ENCODE results near the gene OR2A42. TPM values are rescaled to one million over a fixed set of nuclear protein-coding genes. Genes with fewer than 3 reads are reported as not detected.
"Not testable (repeated sequence)": the region's sequence is repeated elsewhere in the genome, so short reads cannot be mapped to it uniquely, and the experiment has no call there.

Gene OR2A42
- total and polyA plus RNA-seq, 2 donors, result 0.02 TPM; not detected in 1

DNA sequence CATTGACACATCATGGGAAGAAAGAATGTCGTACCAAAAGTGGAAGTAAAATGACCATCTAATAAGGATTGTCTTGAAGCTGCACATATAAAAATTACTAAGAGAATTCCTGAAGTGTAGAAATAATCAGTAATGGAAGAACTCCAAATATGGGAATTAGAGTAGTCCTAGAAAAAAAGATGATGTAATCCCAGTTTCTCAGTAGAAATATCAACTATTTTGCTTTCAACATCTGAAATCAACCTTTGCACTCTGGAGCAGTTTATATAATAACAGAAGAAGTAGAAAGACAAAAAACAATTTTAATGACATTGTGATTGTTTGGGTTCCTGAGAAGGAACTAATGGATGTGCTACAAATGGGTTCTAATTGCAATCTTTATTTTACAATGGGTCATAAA, 6.4 kb downstream of the OR2A42 start:
- H3K27me3 ChIP-seq (ENCODE audit: control insufficient read depth in 2 of 2, insufficient read depth in 1 of 2, low read length in 1 of 2), result not testable (repeated sequence)

DNA sequence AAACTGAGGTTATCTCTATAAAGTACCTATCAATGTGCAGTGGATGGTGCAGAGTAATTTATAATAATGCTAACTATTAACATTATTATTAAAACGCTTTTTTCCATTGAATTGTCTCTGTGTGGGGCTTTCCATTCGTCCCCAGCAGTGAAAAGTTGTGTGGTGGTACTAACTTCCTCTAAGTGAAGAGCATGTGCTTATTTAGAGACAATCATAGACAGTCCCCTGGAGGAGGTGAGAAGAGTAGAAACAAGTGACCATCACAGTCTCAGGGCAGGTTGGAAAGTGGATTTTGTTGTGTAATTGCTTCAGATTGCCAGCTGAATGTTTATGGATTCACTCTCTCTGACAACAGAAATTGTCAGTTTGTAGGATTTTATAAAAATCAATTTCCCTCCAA, 8.4 kb downstream of the OR2A42 start:
- not testable (repeated sequence) for H3K27ac ChIP-seq (ENCODE audit: low read depth in 1 of 2, low read length in 1 of 2); H3K4me3 ChIP-seq (ENCODE audit: low read length in 2 of 2); H3K4me1 ChIP-seq (ENCODE audit: control insufficient read depth in 2 of 2, insufficient read depth in 2 of 2, low read length in 2 of 2); H3K27me3 ChIP-seq (ENCODE audit: control insufficient read depth in 2 of 2, insufficient read depth in 1 of 2, low read length in 1 of 2); DNase-seq (ENCODE audit: low read depth in 6 of 9, low spot score in 9 of 9); H3K36me3 ChIP-seq (ENCODE audit: control insufficient read depth in 2 of 2, insufficient read depth in 2 of 2, low read length in 1 of 2); H3K9me3 ChIP-seq (ENCODE audit: control insufficient read depth in 2 of 2, insufficient read depth in 1 of 2, low read length in 1 of 2)
- whole genome bisulfite sequencing, result no CpG with 5 or more reads among the region's 2 CpGs

More for the DNA sequence above, 6.4 kb downstream of the OR2A42 start:
- H3K27ac ChIP-seq (ENCODE audit: low read depth in 1 of 2, low read length in 1 of 2); H3K4me1 ChIP-seq (ENCODE audit: control insufficient read depth in 2 of 2, insufficient read depth in 2 of 2, low read length in 2 of 2); H3K4me3 ChIP-seq (ENCODE audit: low read length in 2 of 2); DNase-seq (ENCODE audit: low read depth in 6 of 9, low spot score in 9 of 9); H3K9me3 ChIP-seq (ENCODE audit: control insufficient read depth in 2 of 2, insufficient read depth in 1 of 2, low read length in 1 of 2); H3K36me3 ChIP-seq (ENCODE audit: control insufficient read depth in 2 of 2, insufficient read depth in 2 of 2, low read length in 1 of 2): not testable (repeated sequence)
- WGBS, result 95% methylated on average over 1 of the region's 1 CpG

DNA sequence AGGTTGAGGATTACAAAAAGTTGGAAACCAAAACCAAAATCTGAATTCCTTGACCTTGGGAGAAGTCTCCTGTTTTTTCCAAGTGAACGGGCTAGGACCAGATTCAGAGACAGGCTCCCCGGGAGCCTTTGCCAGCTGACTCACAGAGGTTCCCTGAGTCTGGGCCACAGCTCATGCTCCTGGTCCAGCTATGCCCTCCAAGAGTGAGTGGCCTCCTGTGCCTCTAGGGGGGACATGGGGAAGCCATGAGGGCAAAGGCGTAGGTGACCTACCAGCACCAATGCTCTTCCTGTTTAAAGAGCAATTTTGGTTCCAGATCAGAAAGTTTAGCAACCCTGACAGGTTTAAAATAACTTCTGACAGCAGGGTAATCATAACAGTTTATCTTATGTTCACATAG, 10.6 kb downstream of the OR2A42 start:
- WGBS, result 93% methylated on average over 1 of the region's 3 CpGs
- H3K27me3 ChIP-seq (ENCODE audit: control insufficient read depth in 2 of 2, insufficient read depth in 1 of 2, low read length in 1 of 2); DNase-seq (ENCODE audit: low read depth in 6 of 9, low spot score in 9 of 9); H3K36me3 ChIP-seq (ENCODE audit: control insufficient read depth in 2 of 2, insufficient read depth in 2 of 2, low read length in 1 of 2); H3K9me3 ChIP-seq (ENCODE audit: control insufficient read depth in 2 of 2, insufficient read depth in 1 of 2, low read length in 1 of 2); H3K4me3 ChIP-seq (ENCODE audit: low read length in 2 of 2); H3K4me1 ChIP-seq (ENCODE audit: control insufficient read depth in 2 of 2, insufficient read depth in 2 of 2, low read length in 2 of 2); H3K27ac ChIP-seq (ENCODE audit: low read depth in 1 of 2, low read length in 1 of 2): not testable (repeated sequence)

DNA sequence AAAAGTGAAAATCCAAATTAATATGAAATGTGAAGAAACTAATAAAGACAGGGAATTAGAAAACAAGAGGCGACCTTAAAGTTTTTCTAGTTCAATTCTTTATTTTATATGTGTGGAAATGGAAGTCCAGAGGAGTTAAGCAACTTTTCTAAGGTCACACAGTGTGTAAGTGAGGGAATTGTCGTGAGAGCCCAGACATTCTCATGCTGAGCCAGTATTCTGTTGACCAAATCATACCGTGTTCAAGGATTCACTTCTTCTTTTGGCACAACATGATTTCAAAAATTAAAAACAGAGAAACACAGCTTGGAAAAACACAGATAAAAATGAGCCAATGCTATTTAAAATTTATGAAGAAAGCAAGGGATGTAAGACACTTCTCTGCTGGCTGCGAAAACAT, 12.5 kb downstream of the OR2A42 start:
- not testable (repeated sequence) for H3K27me3 ChIP-seq (ENCODE audit: control insufficient read depth in 2 of 2, insufficient read depth in 1 of 2, low read length in 1 of 2); H3K4me1 ChIP-seq (ENCODE audit: control insufficient read depth in 2 of 2, insufficient read depth in 2 of 2, low read length in 2 of 2); H3K4me3 ChIP-seq (ENCODE audit: low read length in 2 of 2); DNase-seq (ENCODE audit: low read depth in 6 of 9, low spot score in 9 of 9); H3K27ac ChIP-seq (ENCODE audit: low read depth in 1 of 2, low read length in 1 of 2); H3K9me3 ChIP-seq (ENCODE audit: control insufficient read depth in 2 of 2, insufficient read depth in 1 of 2, low read length in 1 of 2); H3K36me3 ChIP-seq (ENCODE audit: control insufficient read depth in 2 of 2, insufficient read depth in 2 of 2, low read length in 1 of 2)
- 91% methylated on average over 3 of the region's 4 CpGs for WGBS

DNA sequence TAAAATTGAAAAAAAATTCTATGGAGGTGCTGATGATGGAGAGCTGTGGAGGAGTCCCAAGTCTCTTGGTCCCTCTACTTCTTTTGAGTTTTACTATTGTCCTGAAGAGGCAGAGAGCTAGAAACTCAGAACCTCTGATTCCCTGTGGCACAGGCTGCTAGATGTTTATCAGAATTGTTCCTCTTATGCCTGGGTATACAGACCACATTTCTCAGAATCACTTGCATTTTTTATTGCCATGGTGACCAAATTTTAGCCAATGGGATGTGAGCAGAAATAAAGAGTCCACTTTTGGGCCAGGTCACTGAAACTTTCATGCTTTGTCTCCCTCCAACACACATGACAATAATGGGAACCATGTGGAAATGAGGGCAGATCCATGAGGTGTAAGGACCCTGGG, 15.7 kb downstream of the OR2A42 start:
- DNase-seq (ENCODE audit: low read depth in 6 of 9, low spot score in 9 of 9); H3K4me3 ChIP-seq (ENCODE audit: low read length in 2 of 2); H3K9me3 ChIP-seq (ENCODE audit: control insufficient read depth in 2 of 2, insufficient read depth in 1 of 2, low read length in 1 of 2); H3K4me1 ChIP-seq (ENCODE audit: control insufficient read depth in 2 of 2, insufficient read depth in 2 of 2, low read length in 2 of 2); H3K36me3 ChIP-seq (ENCODE audit: control insufficient read depth in 2 of 2, insufficient read depth in 2 of 2, low read length in 1 of 2); H3K27me3 ChIP-seq (ENCODE audit: control insufficient read depth in 2 of 2, insufficient read depth in 1 of 2, low read length in 1 of 2); H3K27ac ChIP-seq (ENCODE audit: low read depth in 1 of 2, low read length in 1 of 2): not testable (repeated sequence)

DNA sequence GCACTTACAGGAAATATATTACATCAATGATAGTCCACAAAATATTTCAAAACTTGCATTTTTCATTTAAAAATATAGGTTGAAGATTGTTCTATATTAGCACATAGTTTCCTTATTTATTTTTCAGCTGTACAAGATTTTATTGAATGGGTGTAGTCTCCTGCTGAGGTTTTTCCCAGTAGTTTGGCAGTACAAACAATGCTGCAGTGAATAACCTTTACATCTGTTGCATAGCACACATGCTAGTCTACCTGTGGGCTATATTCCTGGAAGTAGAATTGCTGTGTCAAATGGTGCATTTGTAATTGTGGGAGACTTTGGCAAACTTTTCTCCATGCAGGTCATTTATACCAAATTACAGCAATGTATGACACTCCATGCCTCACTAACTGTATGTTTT, 18.9 kb downstream of the OR2A42 start:
- H3K36me3 ChIP-seq (ENCODE audit: control insufficient read depth in 2 of 2, insufficient read depth in 2 of 2, low read length in 1 of 2); H3K27ac ChIP-seq (ENCODE audit: low read depth in 1 of 2, low read length in 1 of 2); H3K27me3 ChIP-seq (ENCODE audit: control insufficient read depth in 2 of 2, insufficient read depth in 1 of 2, low read length in 1 of 2); DNase-seq (ENCODE audit: low read depth in 6 of 9, low spot score in 9 of 9); H3K4me1 ChIP-seq (ENCODE audit: control insufficient read depth in 2 of 2, insufficient read depth in 2 of 2, low read length in 2 of 2); H3K9me3 ChIP-seq (ENCODE audit: control insufficient read depth in 2 of 2, insufficient read depth in 1 of 2, low read length in 1 of 2); H3K4me3 ChIP-seq (ENCODE audit: low read length in 2 of 2): not testable (repeated sequence)

DNA sequence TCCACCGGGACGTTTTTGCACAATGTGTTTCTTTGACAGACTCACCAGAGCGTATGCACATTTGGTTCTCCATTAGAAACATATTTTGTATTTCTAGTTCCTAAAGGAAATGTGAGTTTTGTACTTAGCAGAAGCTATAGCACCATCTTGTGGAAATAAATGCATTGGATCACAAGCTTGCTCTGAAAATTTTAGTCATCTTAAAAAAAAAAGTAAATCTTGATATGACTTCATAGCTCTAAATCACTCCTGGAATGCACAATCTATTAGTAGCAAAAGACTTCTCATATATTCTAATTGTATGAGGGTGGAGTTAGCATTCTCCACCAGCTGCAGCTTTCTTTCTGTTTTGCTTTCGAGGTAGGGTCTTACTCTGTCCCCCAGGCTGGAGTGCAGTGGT, 20.3 kb downstream of the OR2A42 start:
- not testable (repeated sequence) for DNase-seq (ENCODE audit: low read depth in 6 of 9, low spot score in 9 of 9); H3K27ac ChIP-seq (ENCODE audit: low read depth in 1 of 2, low read length in 1 of 2); H3K4me3 ChIP-seq (ENCODE audit: low read length in 2 of 2); H3K36me3 ChIP-seq (ENCODE audit: control insufficient read depth in 2 of 2, insufficient read depth in 2 of 2, low read length in 1 of 2); H3K9me3 ChIP-seq (ENCODE audit: control insufficient read depth in 2 of 2, insufficient read depth in 1 of 2, low read length in 1 of 2); H3K27me3 ChIP-seq (ENCODE audit: control insufficient read depth in 2 of 2, insufficient read depth in 1 of 2, low read length in 1 of 2); H3K4me1 ChIP-seq (ENCODE audit: control insufficient read depth in 2 of 2, insufficient read depth in 2 of 2, low read length in 2 of 2)
- no CpG with 5 or more reads among the region's 4 CpGs for WGBS

DNA sequence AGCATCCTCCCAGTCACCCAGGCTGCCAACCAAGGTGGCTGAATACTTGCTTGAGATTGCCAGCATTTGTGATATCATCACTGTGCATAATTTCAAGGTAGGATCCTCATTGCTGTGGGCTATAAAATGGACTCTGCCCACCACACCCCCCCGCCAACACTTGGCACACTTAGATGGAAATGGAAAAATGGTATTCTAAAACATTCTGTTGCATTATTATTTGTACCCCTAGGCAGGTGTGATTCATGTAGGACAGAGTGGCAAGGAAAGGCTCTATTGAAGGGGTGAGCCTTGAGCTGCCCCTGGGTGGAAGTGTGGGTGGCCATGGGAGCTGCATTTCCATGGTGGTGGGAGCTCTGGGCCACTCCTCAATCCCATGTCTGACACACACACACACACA, 20.8 kb downstream of the OR2A42 start:
- DNase-seq (ENCODE audit: low read depth in 6 of 9, low spot score in 9 of 9); H3K27ac ChIP-seq (ENCODE audit: low read depth in 1 of 2, low read length in 1 of 2); H3K4me3 ChIP-seq (ENCODE audit: low read length in 2 of 2); H3K36me3 ChIP-seq (ENCODE audit: control insufficient read depth in 2 of 2, insufficient read depth in 2 of 2, low read length in 1 of 2); H3K27me3 ChIP-seq (ENCODE audit: control insufficient read depth in 2 of 2, insufficient read depth in 1 of 2, low read length in 1 of 2); H3K4me1 ChIP-seq (ENCODE audit: control insufficient read depth in 2 of 2, insufficient read depth in 2 of 2, low read length in 2 of 2); H3K9me3 ChIP-seq (ENCODE audit: control insufficient read depth in 2 of 2, insufficient read depth in 1 of 2, low read length in 1 of 2): not testable (repeated sequence)
- WGBS, result 99% methylated on average over 1 of the region's 1 CpG

DNA sequence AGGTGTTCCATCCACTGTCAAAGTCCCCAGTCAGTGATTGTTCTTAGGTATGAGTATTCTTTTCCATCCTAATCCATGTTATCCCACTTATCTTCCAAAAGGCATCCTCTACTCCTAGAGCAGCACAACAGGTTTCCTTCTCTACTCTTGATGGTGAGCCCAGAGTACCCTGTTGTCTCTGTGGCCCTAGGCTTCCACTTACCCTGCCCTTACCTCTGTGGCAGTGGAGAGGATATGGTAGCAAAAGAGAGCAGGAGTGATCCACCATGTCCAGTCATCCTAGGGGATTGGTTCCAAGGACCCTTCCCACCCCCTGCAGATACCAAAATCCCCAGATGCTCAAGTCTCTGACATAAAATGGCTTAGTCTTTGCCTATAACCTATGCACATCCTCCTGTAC, 22.2 kb downstream of the OR2A42 start:
- H3K4me3 ChIP-seq (ENCODE audit: low read length in 2 of 2); H3K9me3 ChIP-seq (ENCODE audit: control insufficient read depth in 2 of 2, insufficient read depth in 1 of 2, low read length in 1 of 2); H3K27me3 ChIP-seq (ENCODE audit: control insufficient read depth in 2 of 2, insufficient read depth in 1 of 2, low read length in 1 of 2); DNase-seq (ENCODE audit: low read depth in 6 of 9, low spot score in 9 of 9); H3K36me3 ChIP-seq (ENCODE audit: control insufficient read depth in 2 of 2, insufficient read depth in 2 of 2, low read length in 1 of 2); H3K4me1 ChIP-seq (ENCODE audit: control insufficient read depth in 2 of 2, insufficient read depth in 2 of 2, low read length in 2 of 2); H3K27ac ChIP-seq (ENCODE audit: low read depth in 1 of 2, low read length in 1 of 2): not testable (repeated sequence)

DNA sequence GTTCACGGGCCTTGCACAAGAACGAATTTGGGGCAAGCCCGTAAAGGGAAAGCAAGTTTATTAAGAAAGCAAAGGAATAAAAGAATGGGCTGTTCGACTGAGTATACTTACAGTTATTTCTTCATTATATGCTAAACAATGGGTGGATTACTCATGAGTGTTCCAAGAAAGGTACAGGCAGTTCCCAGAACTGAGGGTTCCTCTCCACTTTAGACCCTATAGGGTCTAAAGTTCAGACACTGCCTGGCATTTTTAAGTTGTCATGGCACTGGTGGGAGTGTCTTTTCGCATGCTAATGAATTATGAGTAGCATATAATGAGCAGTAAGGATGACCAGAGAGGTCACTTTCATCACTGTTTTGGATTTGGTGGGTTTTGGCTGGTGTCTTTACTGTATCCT, 34.1 kb downstream of the OR2A42 start:
- not testable (repeated sequence) for H3K36me3 ChIP-seq (ENCODE audit: control insufficient read depth in 2 of 2, insufficient read depth in 2 of 2, low read length in 1 of 2); H3K27ac ChIP-seq (ENCODE audit: low read depth in 1 of 2, low read length in 1 of 2); H3K27me3 ChIP-seq (ENCODE audit: control insufficient read depth in 2 of 2, insufficient read depth in 1 of 2, low read length in 1 of 2); DNase-seq (ENCODE audit: low read depth in 6 of 9, low spot score in 9 of 9); H3K4me3 ChIP-seq (ENCODE audit: low read length in 2 of 2); H3K9me3 ChIP-seq (ENCODE audit: control insufficient read depth in 2 of 2, insufficient read depth in 1 of 2, low read length in 1 of 2); H3K4me1 ChIP-seq (ENCODE audit: control insufficient read depth in 2 of 2, insufficient read depth in 2 of 2, low read length in 2 of 2)
- no CpG with 5 or more reads among the region's 5 CpGs for WGBS

All from thymus (tissue), 11 donors.